Tibial nerve (tissue), 3 donors: Measurements from ENCODE around the gene DPP10.

ENCODE experiments used
- CTCF ChIP-seq, 5 experiments: fragments of 200-600 bp in 3 of 5; fragments of 450-650 bp in 2 of 5; sonication (generic) in 3 of 5; IDR thresholded peaks; one replicate each; pipeline ENCODE4 v1.5.1; 2016 to 2019; ENCODE audit warnings: antibody characterized with exemption in 5 of 5, mild to moderate bottlenecking in 3 of 5, moderate library complexity in 2 of 5
- POLR2A ChIP-seq, 2 donors: fragments of 450-650 bp; IDR thresholded peaks; one replicate each; pipeline ENCODE4 v1.6.1; 2017; ENCODE audit warnings: antibody characterized with exemption in 2 of 2, mild to moderate bottlenecking in 2 of 2, moderate library complexity in 2 of 2

- no peak for TF ChIP-seq CTCF (IDR thresholded peaks at IDR 0.05)
- TF ChIP-seq POLR2A (IDR thresholded peaks at IDR 0.05) = no peak
These were observed 927.0 kb downstream of the DPP10 start for GRCh38 chr2:115369400-115369799.
